Colonic mucosa (tissue), 4 donors: ENCODE measurements around the gene PTPRN2. TPM values are rescaled to one million over a fixed set of nuclear protein-coding genes. Genes with fewer than 3 reads are reported as not detected.
"Not testable (repeated sequence)": the region's sequence is repeated elsewhere in the genome, so short reads cannot be mapped to it uniquely, and the experiment has no call there.

Experiments used
- DNase-seq: peaks from one replicate; pipeline ENCODE4 v3.0.0-alpha.2; 2020
- H3K27ac ChIP-seq: fragments of 200-600 bp; one replicate; pipeline ENCODE4 v1.8.0; 2021
- H3K27me3 ChIP-seq: fragments of 200-600 bp; one replicate; pipeline ENCODE4 v1.8.0; 2021
- H3K36me3 ChIP-seq: fragments of 200-600 bp; one replicate; pipeline ENCODE4 v1.8.0; 2021
- H3K4me1 ChIP-seq: fragments of 200-600 bp; one replicate; pipeline ENCODE4 v1.8.0; 2021; ENCODE audit warnings: mild to moderate bottlenecking
- H3K4me3 ChIP-seq: fragments of 200-600 bp; one replicate; pipeline ENCODE4 v1.8.0; 2021
- H3K9ac ChIP-seq, 2 donors: one replicate each; pipeline ENCODE4 v1.7.0; 2013; ENCODE audit warnings: control low read depth in 2 of 2, low read depth in 2 of 2, low read length in 2 of 2
- H3K9me3 ChIP-seq: fragments of 200-600 bp; one replicate; pipeline ENCODE4 v1.8.0; 2021
- intact Hi-C: fragments of 100-400 bp; cut with DNase I; formaldehyde crosslinking; loops from one replicate; pipeline ENCODE4 v1.14.1; 2022
- total RNA-seq, 2 donors: library from RNA; stranded (reverse); fragmentation: NEBNext Ultra II Directional in 1 of 2; extraction: Animal tissue kit (Norgen Biotek cat#: 25700) in 1 of 2; gene quantifications; one replicate each; pipeline ENCODE4 v1.2.1, GENCODE V29; 2021
- TF ChIP-seq, protein P1 (sequence below): fragments of 200-600 bp; IDR thresholded peaks from one replicate; pipeline ENCODE4 v1.8.0; 2022; ENCODE audit warnings: antibody characterized with exemption, mild to moderate bottlenecking
- donor health status: healthy.
- donor health status: DM: no; HTN: no; CAD: no.
- donor health status: DM: no; HTN: no; CAD: no.

The PTPRN2 gene
- total RNA-seq, 2 donors from 2014 or later, result 14.7 to 21.6 TPM

DNA sequence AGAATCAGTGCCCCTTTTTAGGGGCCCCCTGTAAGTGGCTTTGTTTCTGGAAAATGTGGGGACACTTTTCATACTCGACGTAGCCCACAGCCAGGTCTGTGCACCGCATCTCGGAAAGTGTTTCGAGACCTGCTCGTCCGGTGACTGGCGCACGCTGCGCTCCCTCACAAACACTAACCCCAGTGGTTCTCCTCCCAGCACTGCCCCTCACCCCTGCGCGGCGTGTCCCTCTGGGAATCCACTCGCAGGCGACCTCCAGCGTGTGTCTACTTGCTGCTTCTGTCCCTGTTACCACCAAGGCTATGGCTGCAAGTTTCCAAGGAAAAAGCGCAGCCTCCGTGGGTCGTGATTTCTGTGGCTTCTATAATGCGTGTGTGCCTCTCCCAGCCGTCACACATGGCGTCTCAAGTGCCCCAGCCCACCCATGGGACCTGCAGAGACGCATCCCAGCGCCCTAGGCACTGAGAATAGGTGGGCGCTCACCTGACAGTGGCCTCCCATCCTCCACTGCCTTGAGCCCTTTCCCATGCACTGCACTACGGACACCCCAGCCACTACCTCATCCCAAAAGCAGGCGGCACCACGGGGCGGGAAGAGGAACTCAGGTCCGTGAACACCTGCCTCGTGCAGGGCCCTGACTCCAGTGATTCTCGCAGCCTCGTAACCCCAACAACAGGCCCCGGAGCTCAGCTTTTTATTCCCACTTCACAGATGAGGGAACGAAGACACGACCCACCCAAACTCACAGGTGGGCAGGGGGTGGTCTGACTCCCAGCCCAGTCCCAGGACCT lies 49.3 kb downstream of the PTPRN2 start:
- no peak for DNase-seq
- Histone ChIP-seq H3K9me3 (no peaks in the 10 kb centered on the region), H3K36me3 (no peaks in the 10 kb centered on the region), H3K4me1 (no peaks in the 10 kb centered on the region), H3K27me3 (no peaks in the 10 kb centered on the region), H3K4me3 (no peak overlapping the region), H3K27ac (no peak overlapping the region), H3K9ac (no peak overlapping the region)
- intact Hi-C loops, result no loop called here
- TF ChIP-seq, protein P1, sequence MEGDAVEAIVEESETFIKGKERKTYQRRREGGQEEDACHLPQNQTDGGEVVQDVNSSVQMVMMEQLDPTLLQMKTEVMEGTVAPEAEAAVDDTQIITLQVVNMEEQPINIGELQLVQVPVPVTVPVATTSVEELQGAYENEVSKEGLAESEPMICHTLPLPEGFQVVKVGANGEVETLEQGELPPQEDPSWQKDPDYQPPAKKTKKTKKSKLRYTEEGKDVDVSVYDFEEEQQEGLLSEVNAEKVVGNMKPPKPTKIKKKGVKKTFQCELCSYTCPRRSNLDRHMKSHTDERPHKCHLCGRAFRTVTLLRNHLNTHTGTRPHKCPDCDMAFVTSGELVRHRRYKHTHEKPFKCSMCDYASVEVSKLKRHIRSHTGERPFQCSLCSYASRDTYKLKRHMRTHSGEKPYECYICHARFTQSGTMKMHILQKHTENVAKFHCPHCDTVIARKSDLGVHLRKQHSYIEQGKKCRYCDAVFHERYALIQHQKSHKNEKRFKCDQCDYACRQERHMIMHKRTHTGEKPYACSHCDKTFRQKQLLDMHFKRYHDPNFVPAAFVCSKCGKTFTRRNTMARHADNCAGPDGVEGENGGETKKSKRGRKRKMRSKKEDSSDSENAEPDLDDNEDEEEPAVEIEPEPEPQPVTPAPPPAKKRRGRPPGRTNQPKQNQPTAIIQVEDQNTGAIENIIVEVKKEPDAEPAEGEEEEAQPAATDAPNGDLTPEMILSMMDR, result no peak

DNA sequence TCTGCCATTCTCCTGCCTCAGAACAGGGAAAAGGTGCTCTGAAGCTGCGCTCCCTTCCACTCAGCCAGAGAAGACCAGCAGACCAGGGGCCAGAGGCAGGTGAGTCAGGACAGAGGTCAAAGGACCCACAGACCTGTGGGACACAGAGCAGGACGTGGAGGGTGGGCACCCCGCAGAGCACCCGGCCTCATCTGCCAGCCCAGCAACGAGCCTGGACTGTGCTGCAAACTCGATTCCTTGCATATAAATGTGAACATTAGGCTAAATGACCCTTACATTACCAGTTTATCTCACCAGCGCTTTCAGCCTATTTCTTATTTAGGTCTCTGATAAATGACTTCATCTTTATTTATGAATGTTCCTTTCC lies 50.1 kb downstream of the PTPRN2 start:
- intact Hi-C loops, result no loop called here
- H3K9me3 ChIP-seq, result no peaks in the 10 kb centered on the region
- H3K4me3 ChIP-seq, result no peak overlapping the region
- no peak for DNase-seq
- TF ChIP-seq, protein P1, result no peak
- H3K27me3 ChIP-seq, result no peaks in the 10 kb centered on the region
- H3K9ac ChIP-seq, result no peak overlapping the region
- no peaks in the 10 kb centered on the region for H3K36me3 ChIP-seq
- no peak overlapping the region for H3K27ac ChIP-seq
- no peaks in the 10 kb centered on the region for H3K4me1 ChIP-seq

DNA sequence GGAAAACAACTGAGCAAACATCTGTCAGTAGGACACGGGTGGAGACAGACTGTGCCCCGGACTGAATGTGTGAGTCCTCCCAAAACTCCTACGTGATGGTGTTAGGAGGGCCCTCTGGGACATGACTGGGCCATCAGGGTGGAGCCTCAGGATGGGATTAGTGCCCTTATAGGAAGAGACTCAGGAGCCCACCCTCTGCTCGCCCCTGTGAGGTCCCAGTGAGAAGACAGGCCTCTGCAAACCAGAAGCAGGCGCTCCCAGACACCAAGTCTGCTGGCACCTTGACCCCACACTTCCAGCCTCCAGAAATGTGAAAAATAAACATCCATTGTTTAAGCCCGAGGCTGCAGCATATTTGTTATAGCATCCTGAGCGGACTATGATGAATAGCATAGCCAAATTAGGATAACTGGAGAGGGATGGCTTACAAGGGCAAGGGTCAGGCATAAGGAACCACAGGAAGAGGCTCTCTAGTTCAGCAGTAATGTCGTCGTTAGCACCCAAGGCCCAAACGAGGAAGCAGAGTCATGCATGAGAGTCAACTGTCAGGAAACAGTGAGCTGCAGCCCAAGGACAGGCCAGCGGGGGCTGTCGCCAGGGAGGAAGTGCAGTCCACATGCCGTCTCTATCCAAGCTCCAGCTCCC lies 50.6 kb downstream of the PTPRN2 start:
- H3K36me3 ChIP-seq, result no peaks in the 10 kb centered on the region
- no peak for DNase-seq
- H3K4me1 ChIP-seq, result no peaks in the 10 kb centered on the region
- H3K9ac ChIP-seq, result no peak overlapping the region
- intact Hi-C loops, result no loop called here
- H3K4me3 ChIP-seq, result no peak overlapping the region
- no peaks in the 10 kb centered on the region for H3K9me3 ChIP-seq
- TF ChIP-seq, protein P1, result no peak
- H3K27ac ChIP-seq, result no peak overlapping the region
- no peaks in the 10 kb centered on the region for H3K27me3 ChIP-seq

DNA sequence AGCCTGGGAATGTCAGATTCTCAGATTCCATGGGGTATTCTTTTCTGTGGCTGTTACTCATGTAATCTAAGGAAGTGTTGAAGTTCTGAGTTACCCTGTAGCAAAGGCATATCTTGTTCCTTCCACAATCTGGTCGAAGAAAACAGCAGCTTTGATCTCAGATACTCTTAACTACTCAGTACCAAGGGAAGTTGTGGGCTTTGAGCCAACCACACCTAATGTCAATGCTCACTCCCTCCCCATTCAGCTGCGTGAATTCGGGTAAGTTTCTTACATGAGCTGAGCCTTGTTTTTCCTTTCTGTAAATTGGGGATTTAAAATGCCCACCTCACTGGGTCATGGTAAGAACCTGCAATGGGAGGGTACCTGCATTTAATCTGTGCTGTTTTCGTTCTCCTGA lies 52.5 kb downstream of the PTPRN2 start:
- DNase-seq, result no peak
- no peak overlapping the region for H3K27ac ChIP-seq
- intact Hi-C loops, result no loop called here

DNA sequence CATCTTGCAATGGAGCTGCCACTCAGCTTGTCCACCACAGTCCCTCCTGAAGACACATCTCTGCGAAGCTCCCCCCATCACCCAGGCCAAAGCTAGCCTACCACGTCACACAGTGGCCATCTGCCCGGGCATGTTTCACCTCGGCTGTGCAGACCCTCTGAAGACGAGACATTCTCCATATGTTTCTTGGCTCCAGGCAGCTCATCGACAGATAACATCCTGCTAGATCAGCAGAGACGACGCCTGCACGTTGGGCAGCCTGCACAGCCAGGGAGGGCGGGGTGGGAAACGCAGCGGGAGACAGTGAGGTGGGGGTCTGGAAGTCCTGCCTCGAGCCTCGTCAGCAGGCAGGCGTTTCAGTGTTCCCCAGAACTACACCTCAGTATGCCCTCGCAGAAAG lies 53.0 kb downstream of the PTPRN2 start:
- Histone ChIP-seq H3K27me3 (no peaks in the 10 kb centered on the region), H3K27ac (no peak overlapping the region), H3K9ac (no peak overlapping the region), H3K36me3 (no peaks in the 10 kb centered on the region), H3K4me3 (no peak overlapping the region), H3K4me1 (no peaks in the 10 kb centered on the region), H3K9me3 (no peaks in the 10 kb centered on the region)
- DNase-seq, result no peak
- intact Hi-C loops, result no loop called here
- TF ChIP-seq, protein P1, result no peak

More for the DNA sequence above, 52.5 kb downstream of the PTPRN2 start:
- TF ChIP-seq, protein P1, result no peak
- Histone ChIP-seq H3K36me3 (no peaks in the 10 kb centered on the region), H3K4me1 (no peaks in the 10 kb centered on the region), H3K27me3 (no peaks in the 10 kb centered on the region), H3K9ac (no peak overlapping the region), H3K4me3 (no peak overlapping the region), H3K9me3 (no peaks in the 10 kb centered on the region)

DNA sequence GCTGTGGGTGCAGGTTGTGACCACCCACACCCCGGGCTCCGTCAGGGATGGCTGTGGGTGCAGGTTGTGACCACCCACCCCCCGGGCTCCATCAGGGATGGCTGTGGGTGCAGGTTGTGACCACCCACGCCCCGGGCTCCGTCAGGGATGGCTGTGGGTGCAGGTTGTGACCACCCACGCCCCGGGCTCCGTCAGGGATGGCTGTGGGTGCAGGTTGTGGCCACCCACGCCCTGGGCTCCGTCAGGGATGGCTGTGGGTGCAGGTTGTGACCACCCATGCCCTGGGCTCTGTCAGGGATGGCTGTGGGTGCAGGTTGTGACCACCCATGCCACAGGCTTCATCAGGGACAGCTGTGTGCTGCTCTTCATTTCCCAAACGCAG lies 53.5 kb downstream of the PTPRN2 start:
- intact Hi-C loops, H3K4me1 ChIP-seq: not testable (repeated sequence)

More for the DNA sequence above, 53.5 kb downstream of the PTPRN2 start:
- H3K36me3 ChIP-seq, H3K9me3 ChIP-seq, H3K27me3 ChIP-seq, H3K4me3 ChIP-seq, H3K9ac ChIP-seq, H3K27ac ChIP-seq, DNase-seq: not testable (repeated sequence)
